OCI-LY7 (cell line): ENCODE data around the gene CCNDBP1.

Experiments
- CTCF ChIP-seq: fragments of 200-600 bp; sonication (generic); conservative IDR thresholded peaks from 2 replicates; pipeline ENCODE4 v1.5.1; 2014; ENCODE audit warnings: mild to moderate bottlenecking, antibody characterized with exemption, low read length, moderate library complexity, mixed read lengths
- EZH2phosphoT487 ChIP-seq: fragments of 200-600 bp; sonication (generic); IDR thresholded peaks from 2 replicates; pipeline ENCODE4 v1.6.1; 2018; ENCODE audit warnings: low read depth, borderline replicate concordance, mild to moderate bottlenecking, mixed run types, antibody characterized with exemption, low read length, moderate library complexity, mixed read lengths

GRCh38 chr15:43214169-43214568 lies 29.0 kb downstream of the CCNDBP1 start:
- TF ChIP-seq CTCF = no peak
- TF ChIP-seq EZH2phosphoT487 = no peak
